GM21447 (cell line): ENCODE measurements around the gene TIGD3.

Experiments
- ATAC-seq: cut with Tn5 transposase; IDR thresholded peaks from one replicate; pipeline ENCODE4 v1.9.1; 2021; ENCODE audit not compliant: unreplicated experiment

The TIGD3 gene

GRCh38 chr11:65366340-65366773, 11.8 kb downstream of the TIGD3 start:
- ATAC-seq = no peak

- no peak for ATAC-seq
These were observed 16.1 kb downstream of the TIGD3 start for GRCh38 chr11:65370659-65371049.

- ATAC-seq = no peak
These were observed 19.5 kb downstream of the TIGD3 start for GRCh38 chr11:65373839-65374580.

GRCh38 chr11:65375012-65375411, 20.5 kb downstream of the TIGD3 start:
- no peak for ATAC-seq

DNA sequence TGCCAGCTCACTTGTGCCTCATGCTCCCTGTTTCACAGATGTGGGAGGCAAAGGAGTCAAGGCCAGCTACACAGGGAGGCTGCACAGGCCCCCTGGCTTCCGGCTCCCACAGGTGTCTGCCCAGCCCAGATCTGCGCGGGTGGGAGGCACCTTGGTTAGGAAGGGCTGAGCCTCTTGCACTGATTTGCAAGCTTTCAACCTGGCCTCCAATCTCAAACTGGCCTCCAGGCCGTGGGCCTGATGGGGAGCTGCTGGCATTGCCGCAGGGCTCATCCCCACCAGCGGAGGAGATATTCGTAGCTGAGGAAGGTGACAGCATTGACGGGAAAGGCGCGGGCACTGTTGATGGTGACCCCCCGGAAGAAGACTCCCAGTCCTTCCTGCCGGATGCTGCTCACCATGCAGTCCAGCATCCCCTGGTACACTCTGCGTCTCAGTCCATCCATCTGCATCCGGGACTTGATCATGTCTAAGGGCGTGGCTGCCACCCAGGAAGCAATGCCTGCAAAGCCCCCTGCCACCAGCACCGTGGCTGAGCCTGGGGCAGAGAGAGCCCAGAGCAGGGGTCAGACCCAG, 21.7 kb downstream of the TIGD3 start:
- ATAC-seq = no peak

- no peak for ATAC-seq
These were observed 22.5 kb downstream of the TIGD3 start for GRCh38 chr11:65377036-65377435.

DNA sequence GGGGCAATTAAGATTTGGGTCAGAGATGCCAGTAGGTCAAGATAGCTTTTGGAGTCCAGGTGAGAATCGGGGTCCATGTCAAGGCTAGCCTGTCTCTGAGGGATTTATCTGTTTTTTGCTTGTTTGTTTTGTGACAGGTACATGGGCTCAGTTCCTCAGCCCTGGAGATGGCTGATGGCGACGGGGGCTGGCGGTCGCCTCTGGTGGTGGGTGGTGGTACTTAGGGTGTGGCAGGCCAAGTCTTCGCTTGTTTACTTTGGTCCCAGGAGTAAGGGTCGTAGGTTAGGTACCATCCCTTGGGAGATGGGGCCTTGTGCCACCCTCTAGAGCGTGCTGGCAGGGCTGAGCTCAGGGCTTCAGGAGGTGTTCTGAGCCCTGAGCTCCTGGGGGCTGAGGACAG, 23.2 kb downstream of the TIGD3 start:
- ATAC-seq = no peak

- no peak for ATAC-seq
These were observed 23.8 kb downstream of the TIGD3 start for GRCh38 chr11:65378208-65378927.

DNA sequence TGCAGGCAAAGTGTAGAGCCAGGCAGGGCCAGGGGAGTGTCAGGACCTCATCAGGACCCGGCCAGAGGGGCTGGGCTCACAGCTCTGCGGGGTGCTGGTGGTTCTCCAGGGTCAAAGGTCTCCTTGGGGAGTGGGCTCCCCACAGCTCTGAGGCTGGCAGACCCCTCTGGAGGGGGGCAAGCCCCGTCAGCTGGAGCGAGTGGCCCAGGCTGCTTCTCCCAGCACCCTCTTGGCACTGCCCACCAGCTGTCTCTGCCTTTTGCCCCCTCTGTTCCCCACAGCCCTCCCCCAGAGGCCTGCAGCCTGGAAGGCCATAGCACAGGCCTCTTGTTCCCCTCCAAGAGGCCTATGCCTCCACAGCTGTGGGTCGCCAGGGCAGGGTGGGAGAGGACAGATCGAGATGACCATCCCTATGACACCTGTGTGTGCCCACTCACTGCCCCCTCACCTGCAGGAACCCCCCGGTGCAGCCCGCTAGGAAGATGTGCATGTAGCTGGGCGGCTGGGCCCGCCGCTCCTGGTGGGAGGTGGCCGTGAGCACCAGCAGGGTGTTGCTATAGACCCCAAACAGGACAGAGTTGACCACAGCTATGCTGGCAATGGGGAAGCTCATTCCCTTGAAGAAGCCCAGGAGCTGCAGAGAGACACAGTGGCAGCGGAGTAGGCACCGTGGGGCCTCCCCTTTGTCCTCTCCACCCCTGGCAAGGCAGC, 24.5 kb downstream of the TIGD3 start:
- no peak for ATAC-seq

DNA sequence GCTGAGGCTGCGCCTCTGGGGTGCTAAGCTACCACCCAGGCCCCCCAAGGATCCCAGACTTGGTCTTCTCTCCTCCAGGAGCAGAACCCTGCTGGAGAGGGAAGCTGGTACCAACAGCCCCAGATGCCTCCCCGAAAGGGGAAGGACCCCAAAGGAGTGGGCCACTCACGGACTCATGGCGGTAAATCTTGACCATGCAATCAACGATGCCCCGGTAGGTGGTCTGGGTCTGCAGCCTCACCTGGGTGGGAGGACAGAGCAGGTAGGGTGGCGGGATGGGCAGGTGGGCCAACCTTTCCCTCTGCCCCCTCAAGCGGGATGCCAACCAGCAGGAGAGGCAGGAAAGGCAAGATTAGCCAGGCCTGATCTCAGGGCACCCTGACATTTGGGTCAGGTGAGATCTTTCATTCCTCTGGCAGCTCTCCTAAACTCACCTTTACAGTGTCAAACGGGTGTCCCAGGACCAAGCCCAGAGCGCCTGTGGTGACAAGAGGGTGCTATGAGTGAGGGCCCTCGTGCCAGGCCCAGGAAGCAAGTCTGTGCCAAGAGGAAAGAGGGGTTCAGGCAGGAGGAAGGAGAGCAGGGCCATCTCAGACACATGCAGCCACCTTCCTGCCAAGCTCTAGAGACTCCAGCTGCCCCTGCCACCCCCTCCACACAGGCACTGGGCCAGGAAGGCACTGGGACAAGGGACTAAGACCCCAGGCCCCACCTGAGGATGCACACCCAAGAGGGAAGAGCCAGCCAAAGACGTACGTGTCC, 25.3 kb downstream of the TIGD3 start:
- no peak for ATAC-seq

GRCh38 chr11:65380460-65381119, 26.0 kb downstream of the TIGD3 start:
- no peak for ATAC-seq

DNA sequence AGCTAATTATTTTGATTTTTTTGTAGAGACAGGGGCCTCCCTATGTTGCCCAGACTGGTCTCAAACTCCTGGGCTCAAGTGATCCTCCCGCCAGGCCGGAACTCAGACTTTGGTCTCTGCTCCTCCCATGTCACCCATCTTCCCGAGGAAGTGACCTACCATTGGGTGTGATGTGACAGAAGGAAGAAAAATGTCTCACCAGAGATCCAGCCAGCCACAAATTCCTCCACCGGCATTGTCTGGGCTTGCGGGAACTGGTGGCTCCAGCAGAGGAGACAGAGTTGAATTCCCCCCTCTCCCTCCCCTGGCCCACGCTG, 27.1 kb downstream of the TIGD3 start:
- ATAC-seq = peak; percentile 1

DNA sequence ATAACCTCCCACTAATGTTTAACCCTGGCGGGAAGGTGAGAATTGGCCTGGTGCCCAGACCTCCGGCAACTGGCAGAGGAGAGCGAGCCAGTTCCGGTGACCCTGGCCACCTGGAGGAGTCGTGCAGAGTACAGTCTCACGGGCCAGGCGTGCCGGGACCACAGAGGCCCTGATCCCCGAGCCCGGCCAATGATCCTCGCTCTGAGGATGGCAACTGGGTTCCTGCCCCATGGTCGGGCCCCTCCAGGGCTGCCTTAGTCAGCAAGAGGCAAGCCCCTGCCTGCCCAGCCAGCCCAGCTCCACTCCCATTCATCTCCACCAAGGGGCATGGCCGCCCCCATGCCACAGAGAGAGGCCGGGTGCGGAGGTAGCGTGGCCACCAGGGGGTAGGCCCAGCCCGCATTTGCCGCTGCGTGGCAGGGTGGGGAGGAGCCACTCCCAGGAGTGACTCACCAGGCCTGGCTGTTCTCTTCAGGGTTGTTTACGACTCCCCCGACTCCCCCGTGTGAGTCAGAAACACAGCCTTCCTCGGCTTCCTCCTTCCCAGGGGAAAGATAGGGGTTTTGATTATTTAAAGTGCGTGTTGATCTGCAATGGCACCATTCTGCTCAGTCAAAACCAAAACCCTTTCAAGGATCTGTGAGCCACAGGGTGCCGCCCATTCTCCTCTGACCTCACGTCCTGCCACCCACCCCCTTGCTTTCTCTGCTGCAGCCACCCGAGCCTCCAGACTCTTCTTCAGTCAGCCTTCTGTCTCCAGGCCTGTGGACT, 27.7 kb downstream of the TIGD3 start, which contains the start of gene SLC25A45:
Gene SLC25A45 (minus strand): TSS at position 614 of the 771 bp plus-strand sequence. CDS start 695 bp downstream, outside the sequence.
- peak; percentile 57 for ATAC-seq

- ATAC-seq = no peak
These were observed 28.3 kb downstream of the TIGD3 start for GRCh38 chr11:65382804-65383368.

GRCh38 chr11:65383778-65384177, 29.2 kb downstream of the TIGD3 start:
- no peak for ATAC-seq

DNA sequence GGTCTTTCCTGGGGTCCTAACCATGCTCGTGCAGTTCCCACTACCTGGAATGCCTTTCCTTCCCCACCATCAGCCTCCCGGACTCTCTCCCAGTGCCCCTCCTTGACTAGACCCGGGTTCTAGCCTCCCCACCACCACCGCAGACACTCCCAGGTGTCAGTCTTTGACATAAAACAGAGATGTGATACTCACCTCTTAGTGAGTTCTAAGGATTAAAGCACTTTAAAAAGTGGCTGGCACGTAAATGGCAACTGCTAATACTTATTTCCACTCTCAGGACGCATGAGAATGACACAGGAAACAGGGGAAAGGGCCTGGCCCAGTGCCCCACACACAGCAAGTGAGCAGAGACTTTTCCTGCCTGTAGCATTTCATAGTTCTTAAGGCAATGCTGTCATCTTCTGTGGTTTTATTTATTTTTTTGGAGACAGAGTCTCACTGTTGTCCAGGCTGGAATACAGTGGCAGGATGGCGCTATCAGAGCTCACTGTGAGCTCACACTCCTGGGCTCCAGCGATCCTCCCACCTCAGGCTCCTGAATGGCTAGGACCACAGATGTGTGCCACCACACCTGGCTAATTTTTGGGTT, 29.8 kb downstream of the TIGD3 start:
- no peak for ATAC-seq

- ATAC-seq = no peak
These were observed 32.0 kb downstream of the TIGD3 start, which contains the start of gene FRMD8 for GRCh38 chr11:65386307-65387140. FRMD8 (plus strand) TSS chr11:65386637; CDS start chr11:65387037, 400 bp downstream.

DNA sequence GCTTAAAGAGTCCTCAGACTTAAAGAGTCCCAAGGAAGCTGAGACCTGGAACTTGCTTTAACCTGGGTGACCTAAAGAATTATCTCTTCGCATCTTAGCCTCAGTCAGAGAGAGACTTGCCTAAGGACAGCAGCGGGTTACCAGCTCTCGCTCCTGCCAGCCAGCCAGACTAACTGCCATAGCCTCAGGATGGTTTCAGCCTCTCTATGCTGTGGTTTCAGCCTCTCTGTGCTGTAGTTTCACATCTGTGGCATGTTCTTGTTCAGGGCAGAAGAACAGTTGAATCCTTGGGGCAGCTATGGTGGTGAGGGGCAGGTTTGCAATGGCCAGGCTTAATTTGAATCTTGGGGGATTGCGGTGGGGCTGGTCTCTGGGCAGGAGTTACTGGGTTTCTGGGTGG, 34.2 kb downstream of the TIGD3 start:
- no peak for ATAC-seq
